HepG2 (cell line): ENCODE results near the gene HYAL2. TPM values are rescaled to one million over a fixed set of nuclear protein-coding genes. Genes with fewer than 3 reads are reported as not detected.
A peak's percentile ranks its signal among the peaks of the same experiment; 100 is the strongest.

ENCODE experiments used
- CC2D1A ChIP-seq: sonication (generic); formaldehyde crosslinking; IDR thresholded peaks from 2 replicates; pipeline ENCODE4 v1.8.1; 2023; ENCODE audit warnings: mild to moderate bottlenecking, missing genetic modification reagents
- DMAP1 ChIP-seq: IDR thresholded peaks from 2 replicates; pipeline ENCODE4 v1.6.1; 2016
- GABPB1 ChIP-seq: IDR thresholded peaks from 2 replicates; pipeline ENCODE4 v1.6.1; 2016; ENCODE audit warnings: mild to moderate bottlenecking, missing genetic modification reagents, moderate library complexity, missing compliant biosample characterization
- HES4 ChIP-seq: sonication (generic); formaldehyde crosslinking; IDR thresholded peaks from 2 replicates; pipeline ENCODE4 v1.9.0; 2021; ENCODE audit warnings: mild to moderate bottlenecking, missing genetic modification reagents, borderline replicate concordance
- IKZF1 ChIP-seq: fragments of 450-650 bp; IDR thresholded peaks from 2 replicates; pipeline ENCODE4 v1.7.1; 2016
- KDM5B ChIP-seq: sonication (generic); formaldehyde crosslinking; IDR thresholded peaks from 2 replicates; pipeline ENCODE4 v1.4.0; 2020; ENCODE audit warnings: missing genetic modification reagents, mild to moderate bottlenecking, borderline replicate concordance
- KLF12 ChIP-seq: sonication (generic); formaldehyde crosslinking; IDR thresholded peaks from 2 replicates; pipeline ENCODE4 v1.4.0; 2020; ENCODE audit warnings: missing genetic modification reagents, borderline replicate concordance
- MEIS1 ChIP-seq: sonication (generic); formaldehyde crosslinking; IDR thresholded peaks from 2 replicates; pipeline ENCODE4 v1.9.0; 2021; ENCODE audit warnings: mild to moderate bottlenecking, missing genetic modification reagents, moderate library complexity, borderline replicate concordance
- NR2C2 ChIP-seq: sonication (generic); formaldehyde crosslinking; IDR thresholded peaks from 2 replicates; pipeline ENCODE4 v1.4.0; 2020; ENCODE audit warnings: missing genetic modification reagents, mild to moderate bottlenecking, moderate library complexity, borderline replicate concordance
- PAX8 ChIP-seq: sonication (generic); formaldehyde crosslinking; IDR thresholded peaks from 2 replicates; pipeline ENCODE4 v1.8.0; 2022; ENCODE audit warnings: mild to moderate bottlenecking, missing genetic modification reagents, borderline replicate concordance
- PHF8 ChIP-seq: sonication (generic); formaldehyde crosslinking; IDR thresholded peaks from 2 replicates; pipeline ENCODE4 v1.5.0; 2020; ENCODE audit warnings: missing genetic modification reagents
- RBFOX2 ChIP-seq: fragments of 200-400 bp; formaldehyde crosslinking; IDR thresholded peaks from 2 replicates; pipeline ENCODE4 v1.6.1; 2017; ENCODE audit warnings: low read depth, mild to moderate bottlenecking, low read length
- RBM39 ChIP-seq: fragments of 200-400 bp; formaldehyde crosslinking; IDR thresholded peaks from one replicate; pipeline ENCODE4 v1.6.1; 2018; ENCODE audit warnings: antibody characterized with exemption, mild to moderate bottlenecking, low read depth, low read length; ENCODE audit not compliant: poor library complexity, severe bottlenecking
- RFX3 ChIP-seq: IDR thresholded peaks from 2 replicates; pipeline ENCODE4 v1.6.1; 2016; ENCODE audit warnings: missing biosample characterization, missing genetic modification reagents
- RORA ChIP-seq: sonication (generic); formaldehyde crosslinking; IDR thresholded peaks from 2 replicates; pipeline ENCODE4 v1.5.0; 2020; ENCODE audit warnings: mild to moderate bottlenecking, missing genetic modification reagents, moderate library complexity
- SIN3A ChIP-seq: IDR thresholded peaks from 2 replicates; pipeline ENCODE4 v1.6.1; 2011; ENCODE audit warnings: low read depth, mild to moderate bottlenecking, control low read depth, low read length, borderline replicate concordance
- SP1 ChIP-seq, 2 experiments: fragments of 450-650 bp in 1 of 2; sonication (generic) in 1 of 2; formaldehyde crosslinking in 1 of 2; IDR thresholded peaks; 2 replicates each; pipeline versions ENCODE4 v1.4.0 to v1.6.1; 2016 to 2020; ENCODE audit warnings: missing genetic modification reagents in 1 of 2
- SP5 ChIP-seq: IDR thresholded peaks from 2 replicates; pipeline ENCODE4 v1.6.1; 2016; ENCODE audit warnings: low read depth, borderline replicate concordance
- ZFP1 ChIP-seq: IDR thresholded peaks from 2 replicates; pipeline ENCODE4 v1.6.1; 2016
- ZNF34 ChIP-seq: sonication (generic); formaldehyde crosslinking; IDR thresholded peaks from 2 replicates; pipeline ENCODE4 v1.4.0; 2020; ENCODE audit warnings: mild to moderate bottlenecking, missing genetic modification reagents, borderline replicate concordance
- ZNF468 ChIP-seq: sonication (generic); formaldehyde crosslinking; IDR thresholded peaks from 2 replicates; pipeline ENCODE4 v1.8.0; 2022; ENCODE audit warnings: mild to moderate bottlenecking, moderate library complexity, missing genetic modification reagents
- ZNF558 ChIP-seq: sonication (generic); formaldehyde crosslinking; IDR thresholded peaks from 2 replicates; pipeline ENCODE4 v1.9.0; 2022; ENCODE audit warnings: mild to moderate bottlenecking, missing genetic modification reagents, borderline replicate concordance
- ZNF672 ChIP-seq: sonication (generic); formaldehyde crosslinking; IDR thresholded peaks from 2 replicates; pipeline ENCODE4 v1.8.1; 2022; ENCODE audit warnings: missing genetic modification reagents
- polyA plus RNA-seq, 8 experiments: library from polyadenylated mRNA; depleted of rRNA in 3 of 8; stranded (reverse) in 7 of 8; unstranded in 1 of 8; fragments of >200 nt; fragmentation: Illumina TruSeq in 4 of 8; extraction: Trizol in 4 of 8; gene quantifications; 2 replicates each; pipeline versions ENCODE4 v1.2.1 to v1.2.3, GENCODE V29; 2011 to 2016; ENCODE audit warnings: low read depth in 4 of 8, missing spikeins in 1 of 8, mixed read lengths in 1 of 8; ENCODE audit not compliant: insufficient read depth in 1 of 8
- total RNA-seq, 5 experiments: library from RNA; depleted of rRNA; stranded (reverse); fragments of >200 nt; fragmentation: Illumina TruSeq; extraction: Trizol; gene quantifications; 2 replicates each; pipeline ENCODE4 v1.2.3, GENCODE V29; 2016; ENCODE audit warnings: low read depth in 1 of 5
- TF ChIP-seq, protein P1 (sequence below): sonication (generic); formaldehyde crosslinking; IDR thresholded peaks from 2 replicates; pipeline ENCODE4 v1.5.1; 2020; ENCODE audit warnings: mild to moderate bottlenecking, missing genetic modification reagents, borderline replicate concordance

Gene HYAL2
- total and polyA plus RNA-seq, 2 of the 13 experiments (the other 11 are each of a cell fraction or from before 2014, with no cell fraction given) = 76.2 to 102 TPM

GRCh38 chr3:50298836-50299637 lies 23.5 kb downstream of the HYAL2 start, which contains the start of the genes HYAL3 and NAA80 (continued):
- TF ChIP-seq KLF12 (CRISPR knock-in tag) (no peak; the same call in none of the 2 replicates), RFX3 (CRISPR knock-in tag) (no peak), GABPB1 (CRISPR knock-in tag) (peak; percentile 81), ZNF468 (no peak; the same call in 1 of the 2 replicates), MEIS1 (peak; percentile 76; the same call in 1 of the 2 replicates), SIN3A (0 out of 2 replicates have a peak, but pooled peaks have one; percentile 21), CC2D1A (CRISPR knock-in tag) (no peak), RBM39 (no peak), ZFP1 (0 out of 2 replicates have a peak, but pooled peaks have one; percentile 18), ZNF672 (CRISPR knock-in tag) (no peak), PAX8 (CRISPR knock-in tag) (no peak), RORA (CRISPR knock-in tag) (no peak), PHF8 (CRISPR knock-in tag) (peak; percentile 69), SP1 (IDR thresholded peaks at IDR 0.05) (no peak), SP1 (CRISPR knock-in tag; IDR thresholded peaks at IDR 0.05) (peak; percentile 82), RBFOX2 (peak; percentile 94), HES4 (CRISPR knock-in tag) (no peak), IKZF1 (no peak), DMAP1 (peak; percentile 79; the same call in 1 of the 2 replicates), NR2C2 (no peak), ZNF558 (peak; percentile 73; the same call in 1 of the 2 replicates), SP5 (CRISPR knock-in tag) (peak; percentile 72), KDM5B (peak; percentile 84; the same call in 1 of the 2 replicates), ZNF34 (no peak)
- TF ChIP-seq, protein P1, sequence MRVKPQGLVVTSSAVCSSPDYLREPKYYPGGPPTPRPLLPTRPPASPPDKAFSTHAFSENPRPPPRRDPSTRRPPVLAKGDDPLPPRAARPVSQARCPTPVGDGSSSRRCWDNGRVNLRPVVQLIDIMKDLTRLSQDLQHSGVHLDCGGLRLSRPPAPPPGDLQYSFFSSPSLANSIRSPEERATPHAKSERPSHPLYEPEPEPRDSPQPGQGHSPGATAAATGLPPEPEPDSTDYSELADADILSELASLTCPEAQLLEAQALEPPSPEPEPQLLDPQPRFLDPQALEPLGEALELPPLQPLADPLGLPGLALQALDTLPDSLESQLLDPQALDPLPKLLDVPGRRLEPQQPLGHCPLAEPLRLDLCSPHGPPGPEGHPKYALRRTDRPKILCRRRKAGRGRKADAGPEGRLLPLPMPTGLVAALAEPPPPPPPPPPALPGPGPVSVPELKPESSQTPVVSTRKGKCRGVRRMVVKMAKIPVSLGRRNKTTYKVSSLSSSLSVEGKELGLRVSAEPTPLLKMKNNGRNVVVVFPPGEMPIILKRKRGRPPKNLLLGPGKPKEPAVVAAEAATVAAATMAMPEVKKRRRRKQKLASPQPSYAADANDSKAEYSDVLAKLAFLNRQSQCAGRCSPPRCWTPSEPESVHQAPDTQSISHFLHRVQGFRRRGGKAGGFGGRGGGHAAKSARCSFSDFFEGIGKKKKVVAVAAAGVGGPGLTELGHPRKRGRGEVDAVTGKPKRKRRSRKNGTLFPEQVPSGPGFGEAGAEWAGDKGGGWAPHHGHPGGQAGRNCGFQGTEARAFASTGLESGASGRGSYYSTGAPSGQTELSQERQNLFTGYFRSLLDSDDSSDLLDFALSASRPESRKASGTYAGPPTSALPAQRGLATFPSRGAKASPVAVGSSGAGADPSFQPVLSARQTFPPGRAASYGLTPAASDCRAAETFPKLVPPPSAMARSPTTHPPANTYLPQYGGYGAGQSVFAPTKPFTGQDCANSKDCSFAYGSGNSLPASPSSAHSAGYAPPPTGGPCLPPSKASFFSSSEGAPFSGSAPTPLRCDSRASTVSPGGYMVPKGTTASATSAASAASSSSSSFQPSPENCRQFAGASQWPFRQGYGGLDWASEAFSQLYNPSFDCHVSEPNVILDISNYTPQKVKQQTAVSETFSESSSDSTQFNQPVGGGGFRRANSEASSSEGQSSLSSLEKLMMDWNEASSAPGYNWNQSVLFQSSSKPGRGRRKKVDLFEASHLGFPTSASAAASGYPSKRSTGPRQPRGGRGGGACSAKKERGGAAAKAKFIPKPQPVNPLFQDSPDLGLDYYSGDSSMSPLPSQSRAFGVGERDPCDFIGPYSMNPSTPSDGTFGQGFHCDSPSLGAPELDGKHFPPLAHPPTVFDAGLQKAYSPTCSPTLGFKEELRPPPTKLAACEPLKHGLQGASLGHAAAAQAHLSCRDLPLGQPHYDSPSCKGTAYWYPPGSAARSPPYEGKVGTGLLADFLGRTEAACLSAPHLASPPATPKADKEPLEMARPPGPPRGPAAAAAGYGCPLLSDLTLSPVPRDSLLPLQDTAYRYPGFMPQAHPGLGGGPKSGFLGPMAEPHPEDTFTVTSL (CRISPR knock-in tag) = no peak
